Liver (tissue), 9 donors: ENCODE data around the gene PHOX2A. TPM values are rescaled to one million over a fixed set of nuclear protein-coding genes. Genes with fewer than 3 reads are reported as not detected.

ENCODE experiments used
- DNase-seq: peaks from one replicate; pipeline ENCODE4 v3.0.0-alpha.2; 2017; ENCODE audit warnings: low spot score
- H3K27ac ChIP-seq, 2 donors: one replicate each; pipeline ENCODE4 v1.7.0; 2013; ENCODE audit warnings: inconsistent platforms in 2 of 2, low read length in 2 of 2, control low read depth in 1 of 2, low read depth in 1 of 2, mild to moderate bottlenecking in 1 of 2
- H3K27me3 ChIP-seq, 4 donors: one replicate each; pipeline versions ENCODE4 v1.6.1 to v1.7.0; 2013; ENCODE audit warnings: low read length in 3 of 4, inconsistent platforms in 1 of 4, mild to moderate bottlenecking in 1 of 4, moderate library complexity in 1 of 4; ENCODE audit not compliant: control insufficient read depth in 4 of 4, insufficient read depth in 4 of 4
- H3K36me3 ChIP-seq, 4 donors: one replicate each; pipeline versions ENCODE4 v1.6.1 to v1.7.0; 2013; ENCODE audit warnings: low read length in 3 of 4, mild to moderate bottlenecking in 3 of 4, low read depth in 1 of 4, moderate library complexity in 1 of 4; ENCODE audit not compliant: control insufficient read depth in 4 of 4, insufficient read depth in 3 of 4
- H3K4me1 ChIP-seq, 4 donors: one replicate each; pipeline versions ENCODE4 v1.6.1 to v1.7.0; 2013; ENCODE audit warnings: low read length in 3 of 4, mild to moderate bottlenecking in 3 of 4, moderate library complexity in 1 of 4; ENCODE audit not compliant: control insufficient read depth in 4 of 4, insufficient read depth in 4 of 4
- H3K4me3 ChIP-seq, 3 donors: one replicate each; pipeline versions ENCODE4 v1.6.1 to v1.7.0; 2013; ENCODE audit warnings: low read length in 3 of 3, control low read depth in 1 of 3, low read depth in 1 of 3, mild to moderate bottlenecking in 1 of 3
- H3K9ac ChIP-seq, 2 donors: one replicate each; pipeline ENCODE4 v1.7.0; 2013; ENCODE audit warnings: low read length in 2 of 2, mild to moderate bottlenecking in 2 of 2, moderate library complexity in 2 of 2, control low read depth in 1 of 2, low read depth in 1 of 2
- H3K9me3 ChIP-seq, 4 donors: one replicate each; pipeline versions ENCODE4 v1.6.1 to v1.7.0; 2013; ENCODE audit warnings: low read length in 3 of 4; ENCODE audit not compliant: control insufficient read depth in 4 of 4
- EGR1 ChIP-seq, 2 donors: IDR thresholded peaks; 2 replicates each; pipeline ENCODE4 v1.6.1; 2016 to 2018; ENCODE audit warnings: antibody characterized with exemption in 2 of 2, low read depth in 2 of 2
- FOXA1 ChIP-seq: IDR thresholded peaks from 2 replicates; pipeline ENCODE4 v1.6.1; 2016; ENCODE audit warnings: antibody characterized with exemption
- FOXA2 ChIP-seq: IDR thresholded peaks from 2 replicates; pipeline ENCODE4 v1.6.1; 2016; ENCODE audit warnings: antibody characterized with exemption
- GABPA ChIP-seq, 2 donors: IDR thresholded peaks in 1 of 2; conservative IDR thresholded peaks in 1 of 2; 2 replicates each; pipeline ENCODE4 v1.6.1; 2016; ENCODE audit warnings: antibody characterized with exemption in 2 of 2, mild to moderate bottlenecking in 1 of 2, moderate library complexity in 1 of 2
- HNF4A ChIP-seq, 2 donors: conservative IDR thresholded peaks; 2 replicates each; pipeline ENCODE4 v1.6.1; 2016; ENCODE audit warnings: antibody characterized with exemption in 2 of 2, mild to moderate bottlenecking in 2 of 2
- HNF4G ChIP-seq: IDR thresholded peaks from 2 replicates; pipeline ENCODE4 v1.6.1; 2016; ENCODE audit warnings: antibody characterized with exemption
- JUND ChIP-seq, 2 donors: IDR thresholded peaks; 2 replicates each; pipeline ENCODE4 v1.6.1; 2016; ENCODE audit warnings: antibody characterized with exemption in 2 of 2
- NR2F2 ChIP-seq: IDR thresholded peaks from 2 replicates; pipeline ENCODE4 v1.6.1; 2016; ENCODE audit warnings: antibody characterized with exemption
- RXRA ChIP-seq, 2 donors: IDR thresholded peaks; 2 replicates each; pipeline ENCODE4 v1.6.1; 2017 to 2018; ENCODE audit warnings: antibody characterized with exemption in 2 of 2, mild to moderate bottlenecking in 1 of 2
- SP1 ChIP-seq: IDR thresholded peaks from 2 replicates; pipeline ENCODE4 v1.6.1; 2018; ENCODE audit warnings: antibody characterized with exemption, mild to moderate bottlenecking
- TAF1 ChIP-seq: conservative IDR thresholded peaks from 2 replicates; pipeline ENCODE4 v1.6.1; 2016; ENCODE audit warnings: antibody characterized with exemption, mild to moderate bottlenecking
- YY1 ChIP-seq: IDR thresholded peaks from 2 replicates; pipeline ENCODE4 v1.6.1; 2016; ENCODE audit warnings: antibody characterized with exemption, mild to moderate bottlenecking
- WGBS: extraction: QIAGEN DNeasy Blood & Tissue Kit; methylation state at CpG from one replicate; pipeline ENCODE4 v1.1.7; 2013; 5-methylcytosine and 5-hydroxymethylcytosine counted together
- polyA plus RNA-seq, 2 donors: library from polyadenylated mRNA; stranded (reverse) in 1 of 2; unstranded in 1 of 2; fragments of 200-250 nt in 1 of 2; fragments of >200 nt in 1 of 2; fragmentation: Nextera tagmentation in 1 of 2; extraction: Ambion mirVana in 1 of 2; gene quantifications; one replicate each; pipeline versions ENCODE4 v1.2.1 to v1.2.3, GENCODE V29; 2013 to 2015
- total RNA-seq, 2 donors: library from RNA; depleted of rRNA; stranded (reverse); fragments of >200 nt; gene quantifications; one replicate each; pipeline ENCODE4 v1.2.3, GENCODE V29; 2014
- TF ChIP-seq, protein P1 (sequence below): IDR thresholded peaks from 2 replicates; pipeline ENCODE4 v1.6.1; 2016; ENCODE audit warnings: antibody characterized with exemption, mild to moderate bottlenecking
- TF ChIP-seq, protein P2 (sequence below): fragments of 150-350 bp; IDR thresholded peaks from 2 replicates; pipeline ENCODE4 v1.5.1; 2017; ENCODE audit warnings: improper control_type of control experiment, low read depth, low read length; ENCODE audit not compliant: missing input control
- TF ChIP-seq, protein P3 (sequence below): IDR thresholded peaks from 2 replicates; pipeline ENCODE4 v1.6.1; 2016; ENCODE audit warnings: antibody characterized with exemption
- TF ChIP-seq, protein P4 (sequence below): IDR thresholded peaks from 2 replicates; pipeline ENCODE4 v1.6.1; 2016; ENCODE audit warnings: antibody characterized with exemption
- TF ChIP-seq, protein P5 (sequence below): IDR thresholded peaks from 2 replicates; pipeline ENCODE4 v1.6.1; 2016; ENCODE audit warnings: antibody characterized with exemption
- donor health status: healthy.
- donor health status: healthy.
- donor health status: healthy.
- donor health status: healthy.
- donor health status: healthy.

Gene PHOX2A
- total and polyA plus RNA-seq, 4 donors: not detected

DNA sequence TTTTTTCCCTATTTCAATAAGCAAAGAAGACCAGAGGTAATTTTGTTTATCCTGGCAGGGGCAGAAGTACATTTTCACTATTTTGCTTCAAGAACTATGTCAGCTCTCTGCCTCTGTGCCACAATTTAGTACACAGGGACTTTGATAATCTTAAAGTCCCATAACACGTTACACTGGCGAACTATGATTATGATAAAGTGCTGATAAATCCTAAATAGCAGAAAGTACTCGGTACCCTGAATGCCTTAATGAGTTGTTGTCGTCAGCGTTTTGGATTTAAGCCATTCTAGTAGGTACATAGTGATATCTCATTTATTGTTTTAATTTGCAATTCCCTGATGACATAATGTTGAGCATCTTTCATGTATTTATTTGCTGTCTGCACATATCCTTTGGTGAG, 16.6 kb upstream of the PHOX2A start (continued):
- TF ChIP-seq, protein P1, sequence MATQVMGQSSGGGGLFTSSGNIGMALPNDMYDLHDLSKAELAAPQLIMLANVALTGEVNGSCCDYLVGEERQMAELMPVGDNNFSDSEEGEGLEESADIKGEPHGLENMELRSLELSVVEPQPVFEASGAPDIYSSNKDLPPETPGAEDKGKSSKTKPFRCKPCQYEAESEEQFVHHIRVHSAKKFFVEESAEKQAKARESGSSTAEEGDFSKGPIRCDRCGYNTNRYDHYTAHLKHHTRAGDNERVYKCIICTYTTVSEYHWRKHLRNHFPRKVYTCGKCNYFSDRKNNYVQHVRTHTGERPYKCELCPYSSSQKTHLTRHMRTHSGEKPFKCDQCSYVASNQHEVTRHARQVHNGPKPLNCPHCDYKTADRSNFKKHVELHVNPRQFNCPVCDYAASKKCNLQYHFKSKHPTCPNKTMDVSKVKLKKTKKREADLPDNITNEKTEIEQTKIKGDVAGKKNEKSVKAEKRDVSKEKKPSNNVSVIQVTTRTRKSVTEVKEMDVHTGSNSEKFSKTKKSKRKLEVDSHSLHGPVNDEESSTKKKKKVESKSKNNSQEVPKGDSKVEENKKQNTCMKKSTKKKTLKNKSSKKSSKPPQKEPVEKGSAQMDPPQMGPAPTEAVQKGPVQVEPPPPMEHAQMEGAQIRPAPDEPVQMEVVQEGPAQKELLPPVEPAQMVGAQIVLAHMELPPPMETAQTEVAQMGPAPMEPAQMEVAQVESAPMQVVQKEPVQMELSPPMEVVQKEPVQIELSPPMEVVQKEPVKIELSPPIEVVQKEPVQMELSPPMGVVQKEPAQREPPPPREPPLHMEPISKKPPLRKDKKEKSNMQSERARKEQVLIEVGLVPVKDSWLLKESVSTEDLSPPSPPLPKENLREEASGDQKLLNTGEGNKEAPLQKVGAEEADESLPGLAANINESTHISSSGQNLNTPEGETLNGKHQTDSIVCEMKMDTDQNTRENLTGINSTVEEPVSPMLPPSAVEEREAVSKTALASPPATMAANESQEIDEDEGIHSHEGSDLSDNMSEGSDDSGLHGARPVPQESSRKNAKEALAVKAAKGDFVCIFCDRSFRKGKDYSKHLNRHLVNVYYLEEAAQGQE: no peak

DNA sequence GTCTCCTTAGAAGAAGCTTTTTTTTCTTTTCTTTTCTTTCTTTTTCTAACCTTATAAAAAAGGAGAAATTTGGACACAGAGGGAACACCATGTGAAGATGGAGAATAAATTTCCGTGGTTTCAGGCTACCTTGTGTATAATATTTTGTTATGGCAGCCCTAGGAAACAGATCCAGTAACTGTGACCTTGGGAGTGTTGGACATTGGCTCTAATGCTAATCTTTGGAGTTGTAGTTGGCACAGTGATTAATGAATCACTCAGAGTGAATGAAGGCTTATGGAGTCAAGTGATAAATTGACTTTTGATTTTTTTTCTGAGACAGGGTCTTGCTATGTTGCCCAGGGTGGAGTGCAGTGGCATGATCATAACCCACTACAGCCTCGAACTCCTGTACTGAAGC, 15.5 kb upstream of the PHOX2A start:
- Histone ChIP-seq H3K27me3 (no peaks in the 10 kb centered on the region), H3K4me1 (no peaks in the 10 kb centered on the region), H3K4me3 (no peak overlapping the region), H3K36me3 (no peaks in the 10 kb centered on the region), H3K9ac (no peak overlapping the region), H3K27ac (no peak overlapping the region), H3K9me3 (no peaks in the 10 kb centered on the region)
- TF ChIP-seq NR2F2 (no peak), HNF4A (conservative IDR thresholded peaks at IDR 0.05) (peak in 1 of 2 donors; percentile 11), SP1 (no peak), GABPA (IDR thresholded peaks at IDR 0.05 in 1 of 2, conservative IDR thresholded peaks at IDR 0.05 in 1 of 2) (no peak)
- TF ChIP-seq, protein P2, sequence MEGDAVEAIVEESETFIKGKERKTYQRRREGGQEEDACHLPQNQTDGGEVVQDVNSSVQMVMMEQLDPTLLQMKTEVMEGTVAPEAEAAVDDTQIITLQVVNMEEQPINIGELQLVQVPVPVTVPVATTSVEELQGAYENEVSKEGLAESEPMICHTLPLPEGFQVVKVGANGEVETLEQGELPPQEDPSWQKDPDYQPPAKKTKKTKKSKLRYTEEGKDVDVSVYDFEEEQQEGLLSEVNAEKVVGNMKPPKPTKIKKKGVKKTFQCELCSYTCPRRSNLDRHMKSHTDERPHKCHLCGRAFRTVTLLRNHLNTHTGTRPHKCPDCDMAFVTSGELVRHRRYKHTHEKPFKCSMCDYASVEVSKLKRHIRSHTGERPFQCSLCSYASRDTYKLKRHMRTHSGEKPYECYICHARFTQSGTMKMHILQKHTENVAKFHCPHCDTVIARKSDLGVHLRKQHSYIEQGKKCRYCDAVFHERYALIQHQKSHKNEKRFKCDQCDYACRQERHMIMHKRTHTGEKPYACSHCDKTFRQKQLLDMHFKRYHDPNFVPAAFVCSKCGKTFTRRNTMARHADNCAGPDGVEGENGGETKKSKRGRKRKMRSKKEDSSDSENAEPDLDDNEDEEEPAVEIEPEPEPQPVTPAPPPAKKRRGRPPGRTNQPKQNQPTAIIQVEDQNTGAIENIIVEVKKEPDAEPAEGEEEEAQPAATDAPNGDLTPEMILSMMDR: no peak
- DNase-seq: no peak
- WGBS: 90% methylated on average over 2 of the region's 2 CpGs

DNA sequence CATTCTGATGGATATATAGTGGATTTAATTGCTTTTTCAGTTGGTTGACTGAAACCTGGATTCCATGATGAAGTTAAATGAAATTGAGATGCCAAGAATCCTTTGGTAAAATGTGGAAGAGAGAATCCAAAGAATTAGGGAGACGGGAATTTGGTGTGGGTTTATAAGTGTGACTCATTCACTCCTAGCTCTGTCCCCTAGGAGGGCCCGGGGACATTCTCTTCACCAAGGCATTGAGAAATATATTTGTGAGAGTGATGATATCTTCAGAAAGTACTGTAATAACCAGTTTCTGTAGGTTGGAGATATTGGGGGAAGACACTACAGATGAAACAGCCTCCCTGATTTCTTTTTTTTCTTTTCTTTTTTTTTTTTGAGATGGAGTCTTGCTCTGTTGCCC, 13.6 kb upstream of the PHOX2A start:
- H3K9me3 ChIP-seq: no peaks in the 10 kb centered on the region
- no peak overlapping the region for H3K27ac ChIP-seq
- no peaks in the 10 kb centered on the region for H3K36me3 ChIP-seq
- H3K9ac ChIP-seq: no peak overlapping the region
- no peaks in the 10 kb centered on the region for H3K4me1 ChIP-seq
- WGBS: 93% methylated on average over 2 of the region's 2 CpGs
- DNase-seq: no peak
- H3K27me3 ChIP-seq: peaks cover 0 to 2% (median 0%) of the 10 kb centered on the region in 4 donors
- H3K4me3 ChIP-seq: no peak overlapping the region
- TF ChIP-seq, protein P3, sequence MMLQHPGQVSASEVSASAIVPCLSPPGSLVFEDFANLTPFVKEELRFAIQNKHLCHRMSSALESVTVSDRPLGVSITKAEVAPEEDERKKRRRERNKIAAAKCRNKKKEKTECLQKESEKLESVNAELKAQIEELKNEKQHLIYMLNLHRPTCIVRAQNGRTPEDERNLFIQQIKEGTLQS: no peak
- TF ChIP-seq YY1 (no peak), JUND (IDR thresholded peaks at IDR 0.05) (no peak), FOXA2 (no peak), SP1 (no peak), TAF1 (no peak), GABPA (IDR thresholded peaks at IDR 0.05 in 1 of 2, conservative IDR thresholded peaks at IDR 0.05 in 1 of 2) (no peak), NR2F2 (no peak), EGR1 (IDR thresholded peaks at IDR 0.05; ENCODE audit: low read depth in 2 of 2) (no peak), HNF4A (conservative IDR thresholded peaks at IDR 0.05) (no peak), FOXA1 (no peak), RXRA (IDR thresholded peaks at IDR 0.05) (no peak), HNF4G (no peak)
- TF ChIP-seq, protein P1: no peak
- TF ChIP-seq, protein P2: no peak
- TF ChIP-seq, protein P4, sequence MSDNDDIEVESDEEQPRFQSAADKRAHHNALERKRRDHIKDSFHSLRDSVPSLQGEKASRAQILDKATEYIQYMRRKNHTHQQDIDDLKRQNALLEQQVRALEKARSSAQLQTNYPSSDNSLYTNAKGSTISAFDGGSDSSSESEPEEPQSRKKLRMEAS: no peak
- TF ChIP-seq, protein P5, sequence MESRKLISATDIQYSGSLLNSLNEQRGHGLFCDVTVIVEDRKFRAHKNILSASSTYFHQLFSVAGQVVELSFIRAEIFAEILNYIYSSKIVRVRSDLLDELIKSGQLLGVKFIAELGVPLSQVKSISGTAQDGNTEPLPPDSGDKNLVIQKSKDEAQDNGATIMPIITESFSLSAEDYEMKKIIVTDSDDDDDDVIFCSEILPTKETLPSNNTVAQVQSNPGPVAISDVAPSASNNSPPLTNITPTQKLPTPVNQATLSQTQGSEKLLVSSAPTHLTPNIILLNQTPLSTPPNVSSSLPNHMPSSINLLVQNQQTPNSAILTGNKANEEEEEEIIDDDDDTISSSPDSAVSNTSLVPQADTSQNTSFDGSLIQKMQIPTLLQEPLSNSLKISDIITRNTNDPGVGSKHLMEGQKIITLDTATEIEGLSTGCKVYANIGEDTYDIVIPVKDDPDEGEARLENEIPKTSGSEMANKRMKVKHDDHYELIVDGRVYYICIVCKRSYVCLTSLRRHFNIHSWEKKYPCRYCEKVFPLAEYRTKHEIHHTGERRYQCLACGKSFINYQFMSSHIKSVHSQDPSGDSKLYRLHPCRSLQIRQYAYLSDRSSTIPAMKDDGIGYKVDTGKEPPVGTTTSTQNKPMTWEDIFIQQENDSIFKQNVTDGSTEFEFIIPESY: no peak
